ENCODE data around the gene XPO4. TPM values are rescaled to one million over a fixed set of nuclear protein-coding genes. Genes with fewer than 3 reads are reported as not detected.

Gene XPO4
- 3.8 to 8.0 TPM (median 6.2 TPM) in 5 replicates for total RNA-seq (2022; extraction: Qiagen RNA extraction; ENCODE audit: low read depth)

GRCh38 chr13:20902438-20903163 is at the start of gene XPO4:
XPO4 (minus strand) TSS chr13:20902746; CDS start chr13:20902738, 8 bp downstream.

DNA sequence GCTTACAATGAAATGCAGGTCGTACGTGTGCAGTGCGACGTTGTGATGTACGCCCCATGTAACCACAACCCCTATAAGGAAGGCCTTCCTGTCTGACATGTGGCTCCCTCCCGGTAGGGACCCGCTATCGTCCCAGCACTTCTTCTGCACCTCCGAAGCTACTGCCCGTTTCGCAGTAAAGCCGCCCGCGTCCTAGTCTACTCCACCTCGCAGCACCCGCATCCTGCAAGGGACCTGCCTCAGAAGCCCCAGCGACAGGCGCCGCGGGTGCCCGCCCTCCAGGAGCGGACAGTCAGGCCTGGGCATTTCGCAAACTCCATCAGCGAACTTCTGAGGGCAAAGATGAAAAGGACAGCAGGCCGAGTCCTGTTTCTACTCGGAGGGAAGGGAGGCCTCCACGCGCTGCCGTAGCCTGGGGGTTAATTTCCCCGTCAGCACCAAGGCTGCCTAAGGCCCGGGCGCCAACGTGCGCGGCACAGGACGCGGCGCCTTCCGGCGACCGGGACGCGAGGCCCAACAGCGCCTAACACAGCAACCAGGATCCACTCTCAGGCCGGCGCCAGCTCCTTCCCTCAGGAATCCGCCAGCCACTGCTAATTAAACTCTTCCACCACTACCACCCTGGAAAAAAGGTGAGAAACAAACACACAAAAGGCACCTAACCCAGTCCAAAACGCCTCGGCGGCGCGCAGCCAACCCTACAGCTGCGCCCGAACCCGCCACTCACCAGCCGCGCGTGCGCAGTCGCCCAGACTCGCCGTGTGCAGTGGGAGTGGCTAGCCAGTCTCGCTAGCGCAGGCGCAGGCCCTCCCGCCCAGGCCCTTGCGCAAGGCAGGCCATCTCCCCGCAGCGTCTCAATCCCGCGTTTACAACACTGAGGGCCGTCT is 129.1 kb downstream of the XPO4 start, which contains the start of gene EEF1AKMT1:
Gene EEF1AKMT1, minus strand, starts transcription at position 768 of the 887 bp plus-strand sequence. CDS start 16,363 bp downstream, outside the sequence.

Other genes starting within 250 kb of the XPO4 start
- 1.1 to 1.5 TPM (median 1.2 TPM) in 5 replicates for gene IL17D, start 199.0 kb downstream of the XPO4 start, total RNA-seq (2022; extraction: Qiagen RNA extraction; ENCODE audit: low read depth)
- 3.4 to 7.2 TPM (median 4.3 TPM) in 5 replicates for gene EEF1AKMT1, start 128.8 kb downstream of the XPO4 start, total RNA-seq (2022; extraction: Qiagen RNA extraction; ENCODE audit: low read depth)
- gene LATS2, start 158.8 kb upstream of the XPO4 start, total RNA-seq (2022; extraction: Qiagen RNA extraction; ENCODE audit: low read depth), result 8.8 to 10.7 TPM (median 9.4 TPM) in 5 replicates
- 138 to 214 TPM (median 148 TPM) in 5 replicates for gene SAP18, start 237.4 kb upstream of the XPO4 start, total RNA-seq (2022; extraction: Qiagen RNA extraction; ENCODE audit: low read depth)